GDM1 (cell line): ENCODE results near the gene INSYN1.
"Not testable (repeated sequence)": the region's sequence is repeated elsewhere in the genome, so short reads cannot be mapped to it uniquely, and the experiment has no call there.

Experiments
- DNase-seq: peaks from one replicate; lab custom pipeline; 2025; lab: John Stamatoyannopoulos, UW

INSYN1 gene

DNA sequence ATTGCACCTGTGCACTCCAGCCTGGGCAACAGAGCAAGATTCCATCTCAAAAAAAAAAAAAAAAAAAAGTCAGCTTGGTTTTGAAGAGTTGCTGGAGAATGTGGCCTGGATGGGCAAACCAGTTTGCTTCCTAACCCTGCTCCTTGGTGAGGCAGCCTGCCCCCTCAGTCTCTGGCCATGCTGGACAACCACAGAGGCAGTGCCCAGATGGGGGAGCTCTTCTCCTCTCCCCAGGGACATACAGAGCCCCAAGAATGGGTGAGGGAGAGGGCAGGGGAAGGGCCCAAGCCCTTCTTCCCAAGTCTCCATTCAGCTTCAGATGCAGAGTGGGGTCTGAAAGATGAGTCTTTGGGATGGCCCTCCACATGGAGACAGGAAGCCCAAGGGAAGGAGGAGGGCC, 41.0 kb downstream of the INSYN1 start:
- DNase-seq, result no peak

- DNase-seq, result no peak
Measured at GRCh38 chr15:73711526-73711925, 41.6 kb downstream of the INSYN1 start.

DNA sequence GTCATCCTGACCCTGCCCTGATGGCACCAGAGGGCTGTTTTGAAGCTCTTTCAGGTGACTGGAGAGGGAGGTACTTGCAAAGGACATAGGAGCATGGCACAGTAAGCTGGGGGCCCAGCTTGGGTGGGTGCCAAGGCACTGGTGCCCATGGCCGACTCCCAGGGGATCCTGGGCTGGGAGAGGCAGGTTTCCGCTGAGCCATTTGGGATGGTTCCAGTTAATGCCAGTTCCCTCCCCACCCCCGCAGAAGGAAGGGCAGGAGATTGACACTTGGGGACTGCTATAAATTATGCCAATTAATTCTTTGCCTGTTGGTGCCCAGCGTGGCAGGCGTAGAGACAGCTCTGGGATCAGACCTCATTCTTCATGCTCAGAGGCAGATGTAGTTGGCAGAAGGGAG, 42.8 kb downstream of the INSYN1 start:
- no peak for DNase-seq

- DNase-seq, result no peak
Measured at GRCh38 chr15:73709686-73710085, 43.5 kb downstream of the INSYN1 start.

DNA sequence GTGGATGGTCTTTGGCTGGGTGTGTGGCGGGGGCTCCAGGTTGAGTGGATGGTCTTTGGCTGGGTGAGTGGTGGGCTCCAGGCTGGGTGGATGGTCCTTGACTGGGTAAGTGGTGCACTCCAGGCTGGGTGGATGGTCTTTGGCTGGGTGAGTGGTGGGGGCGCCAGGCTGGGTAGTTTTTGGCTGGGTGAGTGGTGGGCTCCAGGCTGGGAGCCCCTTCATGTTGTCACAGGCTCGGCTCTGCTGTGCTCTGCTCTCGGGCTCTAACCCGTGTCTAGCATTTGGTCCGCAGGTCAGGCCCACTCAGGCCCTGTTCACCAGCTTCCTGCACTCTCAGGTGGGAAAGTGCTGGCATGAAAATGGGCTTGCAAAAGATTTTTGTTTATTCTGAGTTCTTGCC, 43.9 kb downstream of the INSYN1 start:
- DNase-seq, result no peak

GRCh38 chr15:73708691-73709090, 44.5 kb downstream of the INSYN1 start:
- no peak for DNase-seq

DNA sequence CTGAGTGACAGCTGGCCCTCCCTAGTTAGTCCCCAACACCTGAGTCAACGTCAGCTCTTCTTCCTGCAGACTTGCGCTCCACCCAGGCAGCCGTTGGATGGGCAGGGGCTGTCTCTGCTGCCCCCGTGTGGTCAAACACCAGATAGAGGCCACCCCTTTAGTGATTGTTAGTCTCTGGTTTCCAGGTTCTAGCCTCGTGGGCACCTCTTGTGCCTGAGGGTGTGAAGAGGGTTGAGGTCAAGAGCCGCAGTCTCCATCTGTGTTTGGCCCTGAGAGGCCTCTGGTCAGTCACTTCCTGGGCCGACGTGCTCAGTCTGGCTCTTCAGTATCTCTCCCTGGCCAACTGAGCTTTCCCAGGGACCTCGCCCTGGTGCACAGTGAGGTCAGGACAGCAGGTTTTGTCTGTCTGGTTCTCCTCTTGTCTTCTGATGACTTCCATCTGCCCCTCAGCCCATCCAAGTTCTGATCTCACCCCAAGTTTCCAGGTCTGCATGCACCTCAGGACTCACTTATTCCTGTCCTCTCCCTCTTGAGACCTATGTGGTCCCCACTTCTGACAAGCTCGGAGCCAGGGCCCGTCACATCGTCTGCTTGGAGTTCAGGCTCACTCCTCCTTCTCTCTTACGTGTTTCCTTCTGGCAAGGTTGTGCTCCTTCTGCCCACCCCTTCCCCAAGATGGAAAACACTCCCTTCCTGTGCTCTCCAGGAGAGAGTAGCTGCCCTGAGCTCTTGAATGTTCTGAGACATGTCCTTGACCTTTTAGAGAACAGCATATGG, 48.1 kb downstream of the INSYN1 start:
- peak; percentile 20 for DNase-seq

DNA sequence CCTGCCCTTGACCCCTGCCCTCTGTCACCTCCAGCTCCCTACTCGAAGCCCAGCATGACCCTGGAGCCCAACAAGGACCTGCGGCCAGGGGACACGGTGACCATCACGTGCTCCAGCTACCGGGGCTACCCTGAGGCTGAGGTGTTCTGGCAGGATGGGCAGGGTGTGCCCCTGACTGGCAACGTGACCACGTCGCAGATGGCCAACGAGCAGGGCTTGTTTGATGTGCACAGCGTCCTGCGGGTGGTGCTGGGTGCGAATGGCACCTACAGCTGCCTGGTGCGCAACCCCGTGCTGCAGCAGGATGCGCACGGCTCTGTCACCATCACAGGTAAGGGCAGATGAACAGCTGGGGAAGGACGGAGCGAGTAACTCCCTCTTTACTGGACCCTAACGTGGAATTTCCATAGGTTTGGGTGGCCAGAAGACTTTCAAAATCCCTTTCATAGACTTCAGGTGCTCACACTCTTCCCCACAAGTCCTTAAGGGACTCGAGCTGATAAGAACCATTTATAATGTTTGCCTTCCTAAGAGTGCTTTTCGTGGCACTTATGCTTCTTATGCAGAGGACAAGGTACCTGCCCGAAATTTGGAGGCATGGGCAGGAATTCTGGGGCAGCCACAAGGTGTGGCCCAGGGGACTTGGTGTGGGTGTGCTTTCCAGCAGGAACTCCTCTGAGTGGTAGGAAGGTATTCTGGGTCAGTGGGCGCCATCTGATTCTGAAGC, 48.8 kb downstream of the INSYN1 start:
- DNase-seq, result not testable (repeated sequence)

DNA sequence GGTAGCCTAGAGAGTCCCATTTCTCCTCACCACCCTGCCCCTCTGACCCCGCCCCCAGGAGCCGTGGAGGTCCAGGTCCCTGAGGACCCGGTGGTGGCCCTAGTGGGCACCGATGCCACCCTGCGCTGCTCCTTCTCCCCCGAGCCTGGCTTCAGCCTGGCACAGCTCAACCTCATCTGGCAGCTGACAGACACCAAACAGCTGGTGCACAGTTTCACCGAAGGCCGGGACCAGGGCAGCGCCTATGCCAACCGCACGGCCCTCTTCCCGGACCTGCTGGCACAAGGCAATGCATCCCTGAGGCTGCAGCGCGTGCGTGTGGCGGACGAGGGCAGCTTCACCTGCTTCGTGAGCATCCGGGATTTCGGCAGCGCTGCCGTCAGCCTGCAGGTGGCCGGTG, 49.5 kb downstream of the INSYN1 start:
- not testable (repeated sequence) for DNase-seq

GRCh38 chr15:73702311-73703239, 50.6 kb downstream of the INSYN1 start:
- DNase-seq, result not testable (repeated sequence)

GRCh38 chr15:73700041-73700842, 52.9 kb downstream of the INSYN1 start:
- peak; percentile 62 for DNase-seq

GRCh38 chr15:73699249-73700040, 53.7 kb downstream of the INSYN1 start:
- no peak for DNase-seq

DNA sequence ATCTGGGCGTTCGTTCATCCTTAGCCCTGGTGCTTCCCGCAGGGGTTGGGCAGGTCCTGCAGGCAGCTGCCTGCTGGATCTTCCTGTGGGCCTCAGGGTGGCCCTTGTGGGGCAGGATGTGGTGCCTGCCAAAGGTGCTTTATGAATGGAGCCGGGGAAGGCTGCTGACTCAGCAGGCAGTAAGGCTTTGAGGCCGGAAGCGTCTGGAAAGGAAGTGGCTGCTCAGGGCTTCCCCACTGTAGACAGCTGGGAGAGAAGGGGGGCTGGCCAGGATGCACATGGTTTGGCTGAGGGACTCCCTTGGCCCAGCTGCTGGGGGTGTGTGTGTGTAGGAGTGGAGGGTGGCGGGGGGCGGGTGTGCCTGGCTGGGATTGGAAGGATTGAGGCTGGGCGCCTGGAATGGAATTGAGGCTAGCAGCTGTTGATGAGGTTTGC, 56.1 kb downstream of the INSYN1 start:
- DNase-seq, result peak; percentile 96

DNA sequence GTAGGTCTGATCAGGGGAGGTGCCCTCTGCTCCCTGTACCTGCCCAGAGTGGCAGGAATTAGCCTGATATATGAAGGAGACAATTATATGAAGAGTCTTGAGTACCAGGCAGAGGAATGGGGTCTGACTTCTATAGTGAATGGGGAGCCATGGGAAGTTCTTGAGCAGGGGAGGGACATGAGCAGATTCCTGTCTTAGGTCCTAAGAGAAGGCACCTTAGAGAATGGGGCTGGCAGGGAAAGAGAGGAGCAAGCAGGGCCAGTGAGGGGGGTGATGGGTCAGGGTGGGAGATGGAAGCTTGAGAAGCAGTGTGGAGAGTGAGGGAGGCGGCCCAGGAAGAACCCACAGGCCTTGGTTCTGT, 56.5 kb downstream of the INSYN1 start:
- DNase-seq, result no peak

- DNase-seq, result no peak
Measured at GRCh38 chr15:73695773-73696640, 57.1 kb downstream of the INSYN1 start.

DNA sequence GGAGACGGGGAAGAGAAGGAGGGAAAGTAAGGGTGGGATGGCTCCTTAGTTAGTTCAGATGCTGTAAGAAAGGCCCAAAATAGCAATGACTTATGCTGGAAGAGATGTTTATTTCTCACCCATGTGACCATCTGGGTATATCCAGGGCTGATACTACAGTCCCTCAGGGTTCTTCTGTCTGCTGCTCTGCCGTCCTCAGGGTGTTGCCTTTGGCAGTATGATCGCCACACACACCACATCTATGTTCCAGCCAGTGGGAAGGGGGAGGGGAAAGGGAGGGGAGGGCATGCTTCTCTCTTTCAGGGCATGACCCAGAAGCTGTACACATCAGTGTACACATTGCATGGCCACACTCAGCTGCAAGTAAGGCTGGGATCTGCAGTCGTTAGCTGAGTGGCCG, 58.7 kb downstream of the INSYN1 start:
- DNase-seq, result no peak

DNA sequence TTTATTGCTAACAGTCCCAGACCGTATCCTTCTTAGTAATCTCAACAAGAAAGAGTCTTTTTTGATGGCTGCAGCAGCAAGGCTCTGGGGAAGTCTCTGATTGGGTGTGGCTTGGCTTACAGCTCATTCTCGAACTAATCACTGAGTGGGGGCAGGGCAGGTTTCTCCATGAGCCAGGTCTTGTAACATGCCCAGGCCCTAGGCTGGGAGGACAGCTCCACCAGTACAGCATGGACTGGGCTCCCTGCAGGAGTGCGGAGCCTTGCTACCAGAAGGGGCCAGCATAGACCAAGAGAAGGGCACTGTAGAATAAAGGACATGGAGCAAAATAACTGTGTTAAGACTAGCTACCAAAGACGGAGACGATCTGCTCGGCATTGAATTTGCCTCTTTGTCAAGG, 61.8 kb downstream of the INSYN1 start:
- DNase-seq, result no peak

GRCh38 chr15:73688455-73688854, 64.7 kb downstream of the INSYN1 start:
- no peak for DNase-seq

DNA sequence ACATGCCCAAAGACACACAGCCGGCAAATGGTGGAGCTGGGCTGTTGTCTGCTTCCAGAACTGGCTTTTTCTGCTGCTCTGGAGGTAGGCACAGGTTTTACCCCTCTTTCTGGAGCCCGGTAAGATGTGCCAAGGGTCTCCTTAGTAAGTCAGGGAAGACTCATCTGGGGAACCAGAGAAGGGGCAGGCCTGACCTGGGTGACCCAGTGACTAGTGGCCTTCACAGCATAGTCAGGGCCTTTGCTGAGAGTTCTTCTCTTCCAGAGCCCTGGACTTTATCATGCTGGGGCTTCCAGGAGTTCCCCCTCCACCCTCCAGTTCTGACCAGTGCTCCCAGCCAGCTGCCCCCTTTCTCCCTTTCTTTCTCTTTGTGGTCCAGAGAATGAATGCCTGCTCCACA, 65.8 kb downstream of the INSYN1 start:
- DNase-seq, result no peak

GRCh38 chr15:73686781-73687256, 66.3 kb downstream of the INSYN1 start:
- DNase-seq, result no peak
